B cell (primary cell): Measurements from ENCODE around the gene GP1BB. TPM values are rescaled to one million over a fixed set of nuclear protein-coding genes. Genes with fewer than 3 reads are reported as not detected.

ENCODE experiments used
- ATAC-seq: fragments of 200-7000 bp; cut with Tn5 transposase; one replicate; pipeline ENCODE4 v1.10.0; 2021; ENCODE audit warnings: low read depth, mild to moderate bottlenecking, moderate number of reproducible peaks, moderate library complexity
- CTCF ChIA-PET: fragments of 350-600 bp; sonication (Branson Sonifier 250); formaldehyde crosslinking; loops from one replicate; lab custom pipeline; 2021; ENCODE audit warnings: antibody characterized with exemption, inconsistent platforms; lab: Charles Lee
- POLR2A ChIA-PET: fragments of 350-600 bp; sonication (Branson Sonifier 250); formaldehyde crosslinking; loops from one replicate; lab custom pipeline; 2021; ENCODE audit warnings: antibody characterized with exemption; lab: Charles Lee
- DNase-seq: peaks from one replicate; pipeline ENCODE4 v3.0.0; 2013
- H2AFZ ChIP-seq: 2 replicates; pipeline ENCODE4 v1.6.1; 2012; ENCODE audit warnings: mild to moderate bottlenecking, low read depth, low read length; ENCODE audit not compliant: insufficient read depth, poor library complexity, severe bottlenecking
- H3K27ac ChIP-seq, 2 donors: 1 replicate in 1 of 2; 2 replicates in 1 of 2; pipeline ENCODE4 v1.5.1; 2012 to 2013; ENCODE audit warnings: low read length in 2 of 2, mild to moderate bottlenecking in 2 of 2, moderate library complexity in 1 of 2
- H3K27me3 ChIP-seq, 4 experiments: fragments of 200-600 bp in 1 of 4; sonication (generic) in 1 of 4; replicated peaks in 1 of 4; 1 replicate in 2 of 4; 2 replicates in 2 of 4; pipeline versions ENCODE4 v1.6.1 to v1.7.0; 2013 to 2016; ENCODE audit warnings: low read length in 3 of 4, mild to moderate bottlenecking in 2 of 4, mixed read lengths in 1 of 4, moderate library complexity in 1 of 4; ENCODE audit not compliant: insufficient read depth in 4 of 4, control insufficient read depth in 3 of 4; ENCODE audit errors: control extremely low read depth in 1 of 4
- H3K36me3 ChIP-seq, 2 experiments: replicated peaks in 1 of 2; 1 replicate in 1 of 2; 2 replicates in 1 of 2; pipeline versions ENCODE4 v1.6.1 to v1.7.1; 2013; ENCODE audit warnings: low read length in 1 of 2; ENCODE audit not compliant: insufficient read depth in 2 of 2, control insufficient read depth in 1 of 2; ENCODE audit errors: control extremely low read depth in 1 of 2, extremely low read depth in 1 of 2
- H3K4me1 ChIP-seq, 2 donors: fragments of 200-600 bp in 1 of 2; sonication (generic) in 1 of 2; 1 replicate in 1 of 2; 2 replicates in 1 of 2; pipeline versions ENCODE4 v1.5.1 to v1.6.1; 2013 to 2017; ENCODE audit warnings: low read length in 2 of 2; ENCODE audit not compliant: control insufficient read depth in 2 of 2, insufficient read depth in 2 of 2
- H3K4me2 ChIP-seq: replicated peaks from 2 replicates; pipeline ENCODE3; 2012; ENCODE audit warnings: mild to moderate bottlenecking, low read depth, low read length; ENCODE audit not compliant: poor library complexity, severe bottlenecking
- H3K4me3 ChIP-seq, 5 experiments: fragments of 200-600 bp in 1 of 5; sonication (generic) in 1 of 5; 1 replicate in 3 of 5; 2 replicates in 2 of 5; pipeline versions ENCODE4 v1.5.1 to v1.7.0; 2011 to 2016; ENCODE audit warnings: low read length in 4 of 5, mild to moderate bottlenecking in 4 of 5, low read depth in 2 of 5, control low read depth in 1 of 5, moderate library complexity in 1 of 5; ENCODE audit not compliant: insufficient read depth in 1 of 5; ENCODE audit errors: control extremely low read depth in 1 of 5, extremely low read depth in 1 of 5
- H3K79me2 ChIP-seq: fragments of 200-600 bp; sonication (generic); one replicate; pipeline ENCODE4 v1.6.0; 2016; ENCODE audit warnings: low read length; ENCODE audit not compliant: control insufficient read depth, insufficient read depth
- H3K9ac ChIP-seq: fragments of 200-600 bp; sonication (generic); 2 replicates; pipeline ENCODE4 v1.6.1; 2017; ENCODE audit warnings: mild to moderate bottlenecking, low read length, moderate library complexity
- H3K9me3 ChIP-seq, 3 donors: one replicate each; pipeline versions ENCODE4 v1.6.1 to v1.7.1; 2013; ENCODE audit warnings: low read length in 2 of 3; ENCODE audit not compliant: control insufficient read depth in 2 of 3, insufficient read depth in 1 of 3; ENCODE audit errors: control extremely low read depth in 1 of 3
- H4K20me1 ChIP-seq: 2 replicates; pipeline ENCODE4 v1.6.0; 2012; ENCODE audit warnings: mild to moderate bottlenecking, low read length; ENCODE audit not compliant: insufficient read depth, control insufficient read depth, poor library complexity, severe bottlenecking
- H3K27ac Mint-ChIP-seq: one replicate; pipeline ENCODE4 v1.8.0; 2021; ENCODE audit warnings: mixed read lengths
- H3K27me3 Mint-ChIP-seq: one replicate; pipeline ENCODE4 v1.8.0; 2021; ENCODE audit warnings: mixed read lengths
- H3K4me1 Mint-ChIP-seq: one replicate; pipeline ENCODE4 v1.8.0; 2021; ENCODE audit warnings: mixed read lengths
- H3K4me3 Mint-ChIP-seq: one replicate; pipeline ENCODE4 v1.8.0; 2021; ENCODE audit warnings: mixed read lengths
- H3K9me3 Mint-ChIP-seq: one replicate; pipeline ENCODE4 v1.8.0; 2022; ENCODE audit warnings: mixed read lengths; ENCODE audit not compliant: insufficient read depth
- EZH2 ChIP-seq: IDR thresholded peaks from 2 replicates; pipeline ENCODE4 v1.6.1; 2012; ENCODE audit warnings: borderline replicate concordance, low read depth, mild to moderate bottlenecking, moderate library complexity, low read length; ENCODE audit not compliant: insufficient read depth, poor library complexity, severe bottlenecking
- WGBS: methylation state at CpG from one replicate; pipeline ENCODE4 v1.1.5; 2013; ENCODE audit warnings: missing lambda C conversion rate; ENCODE audit not compliant: insufficient coverage; 5-methylcytosine and 5-hydroxymethylcytosine counted together
- intact Hi-C: fragments of 100-400 bp; cut with micrococcal nuclease; formaldehyde crosslinking; loops from one replicate; pipeline ENCODE4 v1.10.0; 2022
- polyA plus RNA-seq: library from polyadenylated mRNA; depleted of rRNA; stranded (reverse); fragments of >200 nt; gene quantifications from 2 replicates; pipeline ENCODE4 v1.2.3, GENCODE V29; 2012
- total RNA-seq, 2 donors: library from RNA; stranded (reverse); fragments of 120-200 nt in 1 of 2; gene quantifications; 1 replicate in 1 of 2; 2 replicates in 1 of 2; pipeline versions ENCODE4 v1.2.3 to v1.2.4, GENCODE V29; 2013 to 2022
- TF ChIP-seq, protein P1 (sequence below): fragments of 200-600 bp; IDR thresholded peaks from one replicate; pipeline ENCODE4 v1.8.0; 2022; ENCODE audit warnings: antibody characterized with exemption, mild to moderate bottlenecking

Gene GP1BB
- total and polyA plus RNA-seq, 2 donors (not counting 1 experiment from before 2014, with no cell fraction given): 0.31 TPM; not detected in 1

DNA sequence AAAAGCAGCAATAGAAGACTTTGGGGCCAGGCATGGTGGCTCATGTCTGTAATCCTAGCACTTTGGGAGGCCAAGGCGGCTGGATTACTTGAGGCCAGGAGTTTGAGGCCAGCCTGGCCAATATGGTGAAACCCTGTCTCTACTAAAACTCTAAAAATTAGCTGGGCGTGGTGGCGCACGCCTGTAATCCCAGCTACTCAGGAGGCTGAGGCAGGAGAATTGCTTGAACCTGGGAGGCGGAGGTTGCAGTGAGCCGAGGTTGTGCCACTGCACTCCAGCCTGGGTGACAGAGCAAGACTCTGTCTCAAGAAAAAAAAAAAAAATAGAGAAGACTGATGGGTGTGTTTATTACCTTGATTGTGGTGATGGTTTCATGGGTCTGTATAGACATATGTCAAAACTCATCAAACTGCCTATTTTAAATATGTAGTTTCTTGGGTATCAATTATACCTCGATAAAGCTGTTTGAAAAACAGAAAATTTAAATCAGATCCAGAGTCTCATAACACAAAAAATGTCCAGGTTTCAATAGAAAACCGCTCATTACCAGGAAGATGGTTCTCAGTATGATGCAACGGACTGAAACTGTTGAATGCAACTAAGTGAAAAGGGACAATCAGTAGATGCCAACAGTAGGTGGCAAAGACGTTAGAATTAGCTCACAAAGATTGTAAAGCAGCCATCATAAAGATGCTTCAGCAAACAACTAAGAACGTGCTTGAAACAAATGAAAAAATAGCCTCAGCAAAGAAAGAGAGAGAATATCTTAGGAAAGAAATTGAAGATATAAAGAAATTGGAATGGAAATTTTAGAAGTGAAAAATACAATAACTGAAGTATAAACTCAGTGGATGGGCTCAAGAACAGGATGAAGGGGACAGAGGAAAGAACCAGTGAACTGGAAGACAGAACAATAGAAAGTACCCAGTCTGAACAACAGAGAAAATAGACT is 42.2 kb upstream of the GP1BB start:
- WGBS: 100% methylated on average over 2 of the region's 11 CpGs
- ATAC-seq (no peak), DNase-seq (no peak)
- Histone ChIP-seq H3K4me3 (no peak overlapping the region), H3K27me3 (peaks cover 0 to 12% (median 5%) of the 10 kb centered on the region in 4 experiments), H3K4me2 (no peak overlapping the region), H3K79me2 (no peaks in the 10 kb centered on the region), H3K9me3 (peaks cover 0 to 4% (median 0%) of the 10 kb centered on the region in 3 donors), H3K9ac (no peak overlapping the region), H4K20me1 (no peaks in the 10 kb centered on the region), H3K36me3 (no peaks in the 10 kb centered on the region), H3K4me1 (no peaks in the 10 kb centered on the region), H3K27ac (no peak overlapping the region), H2AFZ (no peak overlapping the region)
- POLR2A ChIA-PET: no interaction called here
- peaks cover 22% of the 10 kb centered on the region for H3K27me3 Mint-ChIP-seq
- H3K27ac Mint-ChIP-seq: no peak overlapping the region
- intact Hi-C loops: no loop called here
- H3K9me3 Mint-ChIP-seq: no peaks in the 10 kb centered on the region
- TF ChIP-seq EZH2: no peak
- TF ChIP-seq, protein P1, sequence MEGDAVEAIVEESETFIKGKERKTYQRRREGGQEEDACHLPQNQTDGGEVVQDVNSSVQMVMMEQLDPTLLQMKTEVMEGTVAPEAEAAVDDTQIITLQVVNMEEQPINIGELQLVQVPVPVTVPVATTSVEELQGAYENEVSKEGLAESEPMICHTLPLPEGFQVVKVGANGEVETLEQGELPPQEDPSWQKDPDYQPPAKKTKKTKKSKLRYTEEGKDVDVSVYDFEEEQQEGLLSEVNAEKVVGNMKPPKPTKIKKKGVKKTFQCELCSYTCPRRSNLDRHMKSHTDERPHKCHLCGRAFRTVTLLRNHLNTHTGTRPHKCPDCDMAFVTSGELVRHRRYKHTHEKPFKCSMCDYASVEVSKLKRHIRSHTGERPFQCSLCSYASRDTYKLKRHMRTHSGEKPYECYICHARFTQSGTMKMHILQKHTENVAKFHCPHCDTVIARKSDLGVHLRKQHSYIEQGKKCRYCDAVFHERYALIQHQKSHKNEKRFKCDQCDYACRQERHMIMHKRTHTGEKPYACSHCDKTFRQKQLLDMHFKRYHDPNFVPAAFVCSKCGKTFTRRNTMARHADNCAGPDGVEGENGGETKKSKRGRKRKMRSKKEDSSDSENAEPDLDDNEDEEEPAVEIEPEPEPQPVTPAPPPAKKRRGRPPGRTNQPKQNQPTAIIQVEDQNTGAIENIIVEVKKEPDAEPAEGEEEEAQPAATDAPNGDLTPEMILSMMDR: no peak
- no peak overlapping the region for H3K4me3 Mint-ChIP-seq
- H3K4me1 Mint-ChIP-seq: no peaks in the 10 kb centered on the region
- CTCF ChIA-PET: no interaction called here

DNA sequence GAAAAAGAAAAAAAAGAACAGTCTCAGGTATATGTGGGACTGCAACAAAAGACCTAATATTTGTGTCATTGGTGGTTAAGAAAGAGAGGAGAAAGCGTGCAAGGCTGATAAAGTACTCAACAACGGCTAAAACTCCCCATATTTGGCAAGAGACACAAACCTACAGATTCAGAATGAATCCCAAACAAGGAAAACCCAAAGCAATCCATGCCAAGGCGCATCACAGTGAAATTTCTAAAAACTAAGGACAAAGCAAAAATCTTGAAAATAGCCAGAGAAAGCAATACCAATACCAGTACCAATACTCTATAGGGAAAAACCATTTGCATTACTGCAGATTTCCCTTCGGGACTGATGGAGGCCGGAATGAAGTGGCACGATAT is 41.5 kb upstream of the GP1BB start:
- Mint-ChIP-seq H3K9me3 (no peaks in the 10 kb centered on the region), H3K4me3 (no peak overlapping the region), H3K4me1 (no peaks in the 10 kb centered on the region), H3K27me3 (peaks cover 22% of the 10 kb centered on the region), H3K27ac (no peak overlapping the region)
- ChIA-PET POLR2A (no interaction called here), CTCF (no interaction called here)
- Histone ChIP-seq H3K36me3 (no peaks in the 10 kb centered on the region), H3K9me3 (peaks cover 0 to 4% (median 0%) of the 10 kb centered on the region in 3 donors), H3K4me2 (no peak overlapping the region), H3K27me3 (peaks cover 0 to 12% (median 5%) of the 10 kb centered on the region in 4 experiments), H3K79me2 (no peaks in the 10 kb centered on the region), H4K20me1 (no peaks in the 10 kb centered on the region), H3K27ac (no peak overlapping the region), H3K9ac (no peak overlapping the region), H3K4me1 (no peaks in the 10 kb centered on the region), H3K4me3 (no peak overlapping the region), H2AFZ (no peak overlapping the region)
- no peak for DNase-seq
- WGBS: 80% methylated on average over 1 of the region's 6 CpGs
- intact Hi-C loops: no loop called here
- ATAC-seq: no peak
- TF ChIP-seq, protein P1: no peak
- TF ChIP-seq EZH2: no peak
